H9 (cell line): Measurements from ENCODE around the gene SERPINB8. TPM values are rescaled to one million over a fixed set of nuclear protein-coding genes. Genes with fewer than 3 reads are reported as not detected.

Experiments used
- DNase-seq: peaks from one replicate; pipeline ENCODE4 v3.0.0-alpha.2; 2017
- H2AFZ ChIP-seq: one replicate; pipeline ENCODE4 v1.6.1; 2013; ENCODE audit warnings: mild to moderate bottlenecking, low read length, control low read depth, moderate library complexity
- H2AK5ac ChIP-seq: 2 replicates; pipeline ENCODE4 v1.6.1; 2013; ENCODE audit warnings: low read length, control low read depth, mixed read lengths; ENCODE audit not compliant: insufficient read length
- H2BK120ac ChIP-seq: one replicate; pipeline ENCODE4 v1.6.1; 2013; ENCODE audit warnings: low read depth, mild to moderate bottlenecking, low read length, control low read depth, inconsistent platforms; ENCODE audit not compliant: poor library complexity, severe bottlenecking
- H2BK12ac ChIP-seq: 2 replicates; pipeline ENCODE4 v1.6.1; 2013; ENCODE audit warnings: low read length, control low read depth, mixed read lengths, low read depth; ENCODE audit not compliant: insufficient read length
- H2BK15ac ChIP-seq: 2 replicates; pipeline ENCODE4 v1.6.1; 2013; ENCODE audit warnings: low read depth, low read length, control low read depth
- H2BK20ac ChIP-seq: one replicate; pipeline ENCODE4 v1.6.1; 2013; ENCODE audit warnings: low read depth, mild to moderate bottlenecking, low read length, control low read depth, inconsistent platforms; ENCODE audit not compliant: poor library complexity, severe bottlenecking
- H2BK5ac ChIP-seq: 2 replicates; pipeline ENCODE4 v1.6.1; 2013; ENCODE audit warnings: low read length, control low read depth, mixed read lengths; ENCODE audit not compliant: insufficient read length
- H3K14ac ChIP-seq: 2 replicates; pipeline ENCODE4 v1.6.1; 2013; ENCODE audit warnings: low read length, control low read depth; ENCODE audit not compliant: insufficient read depth
- H3K18ac ChIP-seq: 2 replicates; pipeline ENCODE4 v1.6.1; 2013; ENCODE audit warnings: low read depth, mild to moderate bottlenecking, mixed read lengths, low read length, control low read depth; ENCODE audit not compliant: insufficient read length
- H3K23ac ChIP-seq: 2 replicates; pipeline ENCODE4 v1.6.1; 2013; ENCODE audit warnings: low read length, control low read depth, mixed read lengths, low read depth; ENCODE audit not compliant: insufficient read length
- H3K23me2 ChIP-seq: 2 replicates; pipeline ENCODE4 v1.6.1; 2013; ENCODE audit warnings: low read depth, mild to moderate bottlenecking, mixed read lengths, low read length, control low read depth; ENCODE audit not compliant: insufficient read length, poor library complexity, severe bottlenecking
- H3K27ac ChIP-seq: 2 replicates; pipeline ENCODE4 v1.5.1; 2013; ENCODE audit warnings: low read length, control low read depth, mixed read lengths, low read depth; ENCODE audit not compliant: insufficient read length
- H3K27me3 ChIP-seq: 2 replicates; pipeline ENCODE4 v1.6.1; 2013; ENCODE audit warnings: low read length, control low read depth, inconsistent platforms; ENCODE audit not compliant: insufficient read depth
- H3K4ac ChIP-seq: 2 replicates; pipeline ENCODE4 v1.6.1; 2013; ENCODE audit warnings: low read depth, mild to moderate bottlenecking, control low read depth, inconsistent platforms, low read length, moderate library complexity
- H3K4me1 ChIP-seq: 2 replicates; pipeline ENCODE4 v1.6.1; 2013; ENCODE audit warnings: low read length, control low read depth, inconsistent platforms; ENCODE audit not compliant: insufficient read depth
- H3K4me2 ChIP-seq: 2 replicates; pipeline ENCODE4 v1.6.1; 2013; ENCODE audit warnings: low read length, control low read depth, mixed read lengths; ENCODE audit not compliant: insufficient read length, insufficient read depth
- H3K56ac ChIP-seq: 2 replicates; pipeline ENCODE4 v1.6.1; 2013; ENCODE audit warnings: low read depth, mild to moderate bottlenecking, mixed read lengths, low read length, control low read depth; ENCODE audit not compliant: insufficient read length
- H3K79me1 ChIP-seq: 2 replicates; pipeline ENCODE4 v1.6.1; 2013; ENCODE audit warnings: low read depth, mild to moderate bottlenecking, moderate library complexity, low read length, control low read depth, inconsistent platforms; ENCODE audit not compliant: insufficient read depth, poor library complexity, severe bottlenecking
- H3K79me2 ChIP-seq: 2 replicates; pipeline ENCODE4 v1.6.1; 2013; ENCODE audit warnings: low read length, control low read depth, inconsistent platforms; ENCODE audit not compliant: insufficient read depth
- H3K9ac ChIP-seq: 2 replicates; pipeline ENCODE4 v1.6.1; 2013; ENCODE audit warnings: low read length, control low read depth, mixed read lengths; ENCODE audit not compliant: insufficient read length; ENCODE audit errors: extremely low read depth
- H3K9me3 ChIP-seq: one replicate; pipeline ENCODE4 v1.6.1; 2013; ENCODE audit warnings: low read depth, low read length, inconsistent platforms; ENCODE audit not compliant: control insufficient read depth
- H3T11ph ChIP-seq: one replicate; pipeline ENCODE4 v1.6.1; 2013; ENCODE audit warnings: mild to moderate bottlenecking, low read length, control low read depth, inconsistent platforms
- H4K20me1 ChIP-seq: one replicate; pipeline ENCODE4 v1.6.1; 2013; ENCODE audit not compliant: control insufficient read depth, insufficient read length, insufficient read depth
- H4K5ac ChIP-seq: 2 replicates; pipeline ENCODE4 v1.6.1; 2013; ENCODE audit warnings: low read depth, mild to moderate bottlenecking, mixed read lengths, low read length, control low read depth; ENCODE audit not compliant: insufficient read length
- H4K8ac ChIP-seq: replicated peaks from 2 replicates; pipeline ENCODE4 v1.6.1; 2013; ENCODE audit warnings: low read length, control low read depth, mixed read lengths, low read depth; ENCODE audit not compliant: insufficient read length
- H4K91ac ChIP-seq: 2 replicates; pipeline ENCODE4 v1.6.1; 2013; ENCODE audit warnings: low read depth, mild to moderate bottlenecking, moderate library complexity, mixed read lengths, low read length, control low read depth; ENCODE audit not compliant: insufficient read length
- H3K27ac Mint-ChIP-seq, 3 experiments: 2 replicates in 2 of 3; 3 replicates in 1 of 3; pipeline ENCODE4 v1.8.0; 2020 to 2021; ENCODE audit warnings: mixed read lengths in 3 of 3, mild to moderate bottlenecking in 1 of 3, moderate library complexity in 1 of 3
- H3K27me3 Mint-ChIP-seq: 2 replicates; pipeline ENCODE4 v1.8.0; 2021; ENCODE audit warnings: low read depth, mild to moderate bottlenecking, moderate library complexity, mixed read lengths
- H3K36me3 Mint-ChIP-seq, 3 experiments: 2 replicates in 2 of 3; 3 replicates in 1 of 3; pipeline ENCODE4 v1.8.0; 2020 to 2021; ENCODE audit warnings: low read depth in 3 of 3, mixed read lengths in 3 of 3; ENCODE audit not compliant: insufficient read depth in 1 of 3
- H3K4me1 Mint-ChIP-seq, 2 experiments: 2 replicates each; pipeline ENCODE4 v1.8.0; 2020; ENCODE audit warnings: mixed read lengths in 2 of 2
- H3K4me3 Mint-ChIP-seq, 2 experiments: 2 replicates in 1 of 2; 3 replicates in 1 of 2; pipeline ENCODE4 v1.8.0; 2020 to 2021; ENCODE audit warnings: mild to moderate bottlenecking in 2 of 2, mixed read lengths in 2 of 2, moderate library complexity in 1 of 2
- H3K9me3 Mint-ChIP-seq, 2 experiments: 2 replicates in 1 of 2; 3 replicates in 1 of 2; pipeline ENCODE4 v1.8.0; 2020; ENCODE audit warnings: mild to moderate bottlenecking in 2 of 2, mixed read lengths in 2 of 2, moderate library complexity in 1 of 2
- CTCF ChIP-seq: fragments of 200-600 bp; sonication (generic); conservative IDR thresholded peaks from 3 replicates; pipeline ENCODE4 v1.8.0; 2021; ENCODE audit warnings: antibody characterized with exemption, mild to moderate bottlenecking
- WGBS: extraction: QIAGEN DNeasy Blood & Tissue Kit; methylation state at CpG from one replicate; pipeline ENCODE4 v1.1.7; 2013; ENCODE audit warnings: missing lambda C conversion rate, low lambda C conversion rate, mixed read lengths; ENCODE audit not compliant: insufficient read length; ENCODE audit errors: extremely low coverage; 5-methylcytosine and 5-hydroxymethylcytosine counted together
- total RNA-seq: library from RNA; stranded (reverse); gene quantifications from 2 replicates; pipeline ENCODE4 v1.2.1, GENCODE V29; 2021

SERPINB8 gene
- total RNA-seq, 1 experiment from 2014 or later: 2.1 TPM

- no peak overlapping the region for H4K5ac ChIP-seq
- H3K23ac ChIP-seq: no peak overlapping the region
- no peak overlapping the region for H3K4me3 Mint-ChIP-seq
- no peak overlapping the region for H2AK5ac ChIP-seq
- no peaks in the 10 kb centered on the region; the same call in 1 of the 2 replicates for H3K27me3 Mint-ChIP-seq
- no peak overlapping the region for H3K27ac ChIP-seq
- no peak overlapping the region for H3K56ac ChIP-seq
- H3K18ac ChIP-seq: no peak overlapping the region
- no CpG with 5 or more reads among the region's 2 CpGs for WGBS
- H3K4me2 ChIP-seq: no peak overlapping the region
- H3K23me2 ChIP-seq: no peaks in the 10 kb centered on the region
- no peaks in the 10 kb centered on the region for H3K79me2 ChIP-seq
- no peak overlapping the region for H3K4ac ChIP-seq
- peaks cover 0 to 6% (median 3%) of the 10 kb centered on the region in 3 experiments; a peak in 2 of 7 replicates for H3K36me3 Mint-ChIP-seq
- H3T11ph ChIP-seq: no peak overlapping the region
- no peak overlapping the region for H2BK15ac ChIP-seq
- H3K9me3 Mint-ChIP-seq: peaks cover 5 to 16% of the 10 kb centered on the region in 2 experiments; a peak in 4 of 5 replicates
- H4K8ac ChIP-seq: no peak overlapping the region
- peaks cover 6% of the 10 kb centered on the region for H3K9me3 ChIP-seq
- H3K27me3 ChIP-seq: no peaks in the 10 kb centered on the region
- H4K91ac ChIP-seq: no peak overlapping the region
- DNase-seq: no peak
- H4K20me1 ChIP-seq: no peaks in the 10 kb centered on the region
- no peak overlapping the region for H2AFZ ChIP-seq
- no peak overlapping the region for H2BK20ac ChIP-seq
- H3K4me1 ChIP-seq: no peaks in the 10 kb centered on the region
- H3K79me1 ChIP-seq: no peaks in the 10 kb centered on the region
- H2BK12ac ChIP-seq: no peak overlapping the region
- H3K27ac Mint-ChIP-seq: no peak overlapping the region
- H2BK120ac ChIP-seq: no peak overlapping the region
- H2BK5ac ChIP-seq: no peak overlapping the region
- no peak for TF ChIP-seq CTCF
- no peaks in the 10 kb centered on the region for H3K4me1 Mint-ChIP-seq
- no peak overlapping the region for H3K14ac ChIP-seq
- H3K9ac ChIP-seq: no peak overlapping the region
Observed at GRCh38 chr18:63999871-64000270, 30.0 kb downstream of the SERPINB8 start.
